Astrocyte (in vitro differentiated cells and primary cell): ENCODE measurements around the gene ATP8B4. TPM values are rescaled to one million over a fixed set of nuclear protein-coding genes. Genes with fewer than 3 reads are reported as not detected.

Experiments
- DNase-seq: peaks from one replicate; pipeline ENCODE4 v3.0.0-alpha.2; 2010; ENCODE audit warnings: low read depth
- FAIRE-seq: peaks from 2 replicates; lab custom pipeline; 2011; peaks lifted over from hg19 to GRCh38; lab: Jason Lieb, UNC
- H2AFZ ChIP-seq: 2 replicates; pipeline ENCODE4 v1.6.0; 2012; ENCODE audit warnings: low read depth, low read length, inconsistent platforms
- H3K27ac ChIP-seq: 2 replicates; pipeline ENCODE4 v1.5.1; 2011; ENCODE audit warnings: low read depth, low read length, inconsistent platforms
- H3K27me3 ChIP-seq: 2 replicates; pipeline ENCODE4 v1.6.0; 2011; ENCODE audit warnings: low read length, inconsistent platforms; ENCODE audit not compliant: insufficient read depth
- H3K36me3 ChIP-seq: 2 replicates; pipeline ENCODE4 v1.5.1; 2011; ENCODE audit warnings: low read length, inconsistent platforms; ENCODE audit not compliant: insufficient read depth
- H3K4me1 ChIP-seq: 2 replicates; pipeline ENCODE4 v1.5.1; 2011; ENCODE audit warnings: low read length, inconsistent platforms; ENCODE audit not compliant: insufficient read depth
- H3K4me2 ChIP-seq: 2 replicates; pipeline ENCODE4 v1.6.0; 2012; ENCODE audit warnings: low read length, inconsistent platforms
- H3K4me3 ChIP-seq: 2 replicates; pipeline ENCODE4 v1.5.1; 2011; ENCODE audit warnings: low read depth, mild to moderate bottlenecking, low read length, inconsistent platforms; ENCODE audit not compliant: insufficient read depth
- H3K79me2 ChIP-seq: 2 replicates; pipeline ENCODE4 v1.6.0; 2012; ENCODE audit warnings: mild to moderate bottlenecking, low read length, inconsistent platforms; ENCODE audit not compliant: insufficient read depth
- H3K9ac ChIP-seq: 2 replicates; pipeline ENCODE4 v1.6.0; 2012; ENCODE audit warnings: mild to moderate bottlenecking, low read length, inconsistent platforms
- H3K9me3 ChIP-seq: 2 replicates; pipeline ENCODE4 v1.5.1; 2012; ENCODE audit warnings: low read depth, mild to moderate bottlenecking, low read length, inconsistent platforms; ENCODE audit not compliant: insufficient read depth
- H4K20me1 ChIP-seq: 2 replicates; pipeline ENCODE4 v1.6.0; 2012; ENCODE audit warnings: low read length, inconsistent platforms; ENCODE audit not compliant: insufficient read depth
- H3K27ac Mint-ChIP-seq: one replicate; pipeline ENCODE4 v1.8.0; 2021; ENCODE audit warnings: mild to moderate bottlenecking, mixed read lengths; ENCODE audit not compliant: unreplicated experiment
- H3K27me3 Mint-ChIP-seq: one replicate; pipeline ENCODE4 v1.8.0; 2021; ENCODE audit warnings: low read depth, mixed read lengths; ENCODE audit not compliant: unreplicated experiment
- H3K36me3 Mint-ChIP-seq: one replicate; pipeline ENCODE4 v1.8.0; 2021; ENCODE audit warnings: low read depth, mixed read lengths; ENCODE audit not compliant: unreplicated experiment
- H3K4me1 Mint-ChIP-seq: one replicate; pipeline ENCODE4 v1.8.0; 2021; ENCODE audit warnings: low read depth, mixed read lengths; ENCODE audit not compliant: unreplicated experiment
- H3K4me3 Mint-ChIP-seq: one replicate; pipeline ENCODE4 v1.8.0; 2021; ENCODE audit warnings: mild to moderate bottlenecking, moderate library complexity, mixed read lengths; ENCODE audit not compliant: unreplicated experiment
- H3K9me3 Mint-ChIP-seq: one replicate; pipeline ENCODE4 v1.8.0; 2021; ENCODE audit warnings: mild to moderate bottlenecking, mixed read lengths; ENCODE audit not compliant: unreplicated experiment
- EZH2 ChIP-seq: IDR thresholded peaks from 2 replicates; pipeline ENCODE4 v1.6.1; 2012; ENCODE audit warnings: mild to moderate bottlenecking, low read length, inconsistent platforms; ENCODE audit not compliant: insufficient read depth
- total RNA-seq: library from RNA; stranded (reverse); gene quantifications from 2 replicates; pipeline ENCODE4 v1.2.1, GENCODE V29; 2021
- TF ChIP-seq, protein P1 (sequence below): IDR thresholded peaks from 2 replicates; pipeline ENCODE4 v1.5.1; 2011; ENCODE audit warnings: low read depth, mild to moderate bottlenecking, inconsistent platforms, low read length, moderate library complexity; ENCODE audit not compliant: insufficient read depth

Gene ATP8B4
- total RNA-seq, 1 donor from 2014 or later: 0.23 TPM

DNA sequence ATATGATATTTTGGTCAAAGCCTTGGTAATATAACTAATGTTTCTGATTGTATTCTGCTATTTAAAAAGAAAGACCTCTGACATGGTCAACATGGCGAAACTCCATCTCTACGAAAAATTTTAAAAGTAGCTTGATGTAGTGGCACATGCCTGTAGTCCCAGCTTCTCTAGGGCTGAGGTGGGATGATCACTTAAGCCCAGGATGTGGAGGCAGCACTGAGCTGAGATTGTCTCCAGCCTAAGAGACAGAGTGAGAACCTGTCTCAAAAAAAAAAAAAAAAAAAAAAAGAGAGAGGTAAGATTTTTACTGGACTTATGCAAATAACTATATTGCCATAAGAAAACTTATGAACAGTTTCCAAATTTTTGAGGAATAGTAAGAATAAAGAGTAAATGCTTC is 32.4 kb upstream of the ATP8B4 start:
- H3K27me3 ChIP-seq: no peaks in the 10 kb centered on the region
- Mint-ChIP-seq H3K4me3 (no peak overlapping the region), H3K27ac (no peak overlapping the region), H3K27me3 (no peaks in the 10 kb centered on the region), H3K4me1 (no peaks in the 10 kb centered on the region), H3K9me3 (no peaks in the 10 kb centered on the region), H3K36me3 (no peaks in the 10 kb centered on the region)
- no peak for FAIRE-seq
- H3K9me3 ChIP-seq: no peaks in the 10 kb centered on the region
- no peaks in the 10 kb centered on the region for H3K79me2 ChIP-seq
- TF ChIP-seq, protein P1, sequence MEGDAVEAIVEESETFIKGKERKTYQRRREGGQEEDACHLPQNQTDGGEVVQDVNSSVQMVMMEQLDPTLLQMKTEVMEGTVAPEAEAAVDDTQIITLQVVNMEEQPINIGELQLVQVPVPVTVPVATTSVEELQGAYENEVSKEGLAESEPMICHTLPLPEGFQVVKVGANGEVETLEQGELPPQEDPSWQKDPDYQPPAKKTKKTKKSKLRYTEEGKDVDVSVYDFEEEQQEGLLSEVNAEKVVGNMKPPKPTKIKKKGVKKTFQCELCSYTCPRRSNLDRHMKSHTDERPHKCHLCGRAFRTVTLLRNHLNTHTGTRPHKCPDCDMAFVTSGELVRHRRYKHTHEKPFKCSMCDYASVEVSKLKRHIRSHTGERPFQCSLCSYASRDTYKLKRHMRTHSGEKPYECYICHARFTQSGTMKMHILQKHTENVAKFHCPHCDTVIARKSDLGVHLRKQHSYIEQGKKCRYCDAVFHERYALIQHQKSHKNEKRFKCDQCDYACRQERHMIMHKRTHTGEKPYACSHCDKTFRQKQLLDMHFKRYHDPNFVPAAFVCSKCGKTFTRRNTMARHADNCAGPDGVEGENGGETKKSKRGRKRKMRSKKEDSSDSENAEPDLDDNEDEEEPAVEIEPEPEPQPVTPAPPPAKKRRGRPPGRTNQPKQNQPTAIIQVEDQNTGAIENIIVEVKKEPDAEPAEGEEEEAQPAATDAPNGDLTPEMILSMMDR: no peak
- TF ChIP-seq EZH2: no peak
- no peak overlapping the region for H3K4me2 ChIP-seq
- no peaks in the 10 kb centered on the region for H3K4me1 ChIP-seq
- no peak overlapping the region for H3K9ac ChIP-seq
- H2AFZ ChIP-seq: no peak overlapping the region
- no peak for DNase-seq
- no peaks in the 10 kb centered on the region for H4K20me1 ChIP-seq
- H3K36me3 ChIP-seq: no peaks in the 10 kb centered on the region
- no peak overlapping the region for H3K27ac ChIP-seq
- H3K4me3 ChIP-seq: no peak overlapping the region

DNA sequence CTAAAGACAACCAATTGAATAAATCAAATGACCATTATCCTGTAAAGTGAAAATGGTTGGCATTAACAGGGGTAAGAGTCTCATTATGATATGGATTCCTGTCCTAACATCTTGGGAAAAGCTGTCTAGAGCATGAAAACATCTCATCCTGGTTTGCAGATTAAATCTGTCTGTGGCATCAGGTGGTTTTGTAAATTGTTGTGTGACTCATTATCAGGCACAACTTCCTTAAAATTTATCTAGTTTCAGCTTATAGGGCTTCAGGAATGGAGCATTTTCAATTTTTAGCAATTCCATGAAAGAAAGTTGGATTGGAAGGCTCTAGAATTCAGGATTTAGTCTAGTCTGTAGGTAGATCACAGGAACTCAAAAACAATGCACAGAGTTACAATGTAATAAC is 31.8 kb upstream of the ATP8B4 start:
- no peaks in the 10 kb centered on the region for H3K4me1 Mint-ChIP-seq
- Histone ChIP-seq H3K9ac (no peak overlapping the region), H4K20me1 (no peaks in the 10 kb centered on the region), H3K4me2 (no peak overlapping the region), H3K9me3 (no peaks in the 10 kb centered on the region), H3K4me3 (no peak overlapping the region), H3K79me2 (no peaks in the 10 kb centered on the region), H3K27me3 (no peaks in the 10 kb centered on the region), H3K4me1 (no peaks in the 10 kb centered on the region), H3K27ac (no peak overlapping the region), H3K36me3 (no peaks in the 10 kb centered on the region), H2AFZ (no peak overlapping the region)
- H3K27me3 Mint-ChIP-seq: no peaks in the 10 kb centered on the region
- no peaks in the 10 kb centered on the region for H3K9me3 Mint-ChIP-seq
- H3K27ac Mint-ChIP-seq: no peak overlapping the region
- no peaks in the 10 kb centered on the region for H3K36me3 Mint-ChIP-seq
- no peak overlapping the region for H3K4me3 Mint-ChIP-seq
- FAIRE-seq (no peak), DNase-seq (no peak)
- TF ChIP-seq, protein P1: no peak
- no peak for TF ChIP-seq EZH2

DNA sequence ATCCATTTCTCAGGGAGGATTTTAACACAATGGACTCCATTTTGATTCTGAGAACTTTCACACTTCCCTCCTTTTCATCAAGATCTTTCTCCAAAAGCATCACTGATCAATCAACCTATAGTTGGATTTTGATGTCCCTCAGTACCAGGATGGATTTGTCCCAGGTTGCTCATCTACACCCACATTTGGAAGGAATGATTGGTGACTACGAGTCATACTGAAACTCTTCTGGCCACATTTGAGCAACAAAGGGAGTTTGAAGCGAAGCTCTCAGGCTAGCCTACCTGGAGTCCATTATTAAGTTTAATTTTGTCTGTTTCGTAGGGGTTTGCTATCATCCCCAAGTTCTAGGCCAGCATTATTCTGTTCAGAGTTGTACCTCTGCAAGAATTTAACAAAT is 31.3 kb upstream of the ATP8B4 start:
- no peaks in the 10 kb centered on the region for H3K27me3 Mint-ChIP-seq
- Histone ChIP-seq H3K9ac (no peak overlapping the region), H3K36me3 (no peaks in the 10 kb centered on the region), H3K79me2 (no peaks in the 10 kb centered on the region), H3K4me3 (no peak overlapping the region), H4K20me1 (no peaks in the 10 kb centered on the region), H2AFZ (no peak overlapping the region), H3K27me3 (no peaks in the 10 kb centered on the region), H3K4me2 (no peak overlapping the region), H3K4me1 (no peaks in the 10 kb centered on the region), H3K27ac (no peak overlapping the region), H3K9me3 (no peaks in the 10 kb centered on the region)
- H3K36me3 Mint-ChIP-seq: no peaks in the 10 kb centered on the region
- H3K4me3 Mint-ChIP-seq: no peak overlapping the region
- no peaks in the 10 kb centered on the region for H3K9me3 Mint-ChIP-seq
- no peak for DNase-seq
- TF ChIP-seq EZH2: no peak
- TF ChIP-seq, protein P1: no peak
- no peak overlapping the region for H3K27ac Mint-ChIP-seq
- no peak for FAIRE-seq
- H3K4me1 Mint-ChIP-seq: no peaks in the 10 kb centered on the region
